H1 (cell line): ENCODE measurements around the gene SPIRE2. TPM values are rescaled to one million over a fixed set of nuclear protein-coding genes. Genes with fewer than 3 reads are reported as not detected.

Experiments used
- CEBPB ChIP-seq: IDR thresholded peaks from 2 replicates; pipeline ENCODE4 v1.6.1; 2012; ENCODE audit warnings: low read depth, low read length
- CTBP2 ChIP-seq: IDR thresholded peaks from 2 replicates; pipeline ENCODE4 v1.7.0; 2011; ENCODE audit warnings: borderline replicate concordance, mild to moderate bottlenecking, moderate library complexity, mixed read lengths, low read length; ENCODE audit not compliant: insufficient read depth, insufficient read length
- NANOG ChIP-seq: IDR thresholded peaks from 2 replicates; pipeline ENCODE4 v1.6.1; 2011; ENCODE audit warnings: low read length, low read depth, mild to moderate bottlenecking, inconsistent platforms; ENCODE audit not compliant: insufficient read depth, poor library complexity, severe bottlenecking
- SP4 ChIP-seq: IDR thresholded peaks from 2 replicates; pipeline ENCODE4 v1.6.1; 2012; ENCODE audit warnings: low read length, inconsistent platforms
- polyA plus RNA-seq, 7 experiments: library from polyadenylated mRNA; depleted of rRNA in 3 of 7; stranded (reverse) in 5 of 7; unstranded in 2 of 7; fragments of >200 nt in 5 of 7; fragments of 200-250 nt in 2 of 7; gene quantifications; 1 replicate in 5 of 7; 2 replicates in 1 of 7; 4 replicates in 1 of 7; pipeline versions ENCODE4 v1.2.1 to v1.2.3, GENCODE V29; 2011 to 2013; ENCODE audit warnings: missing spikeins in 2 of 7, mixed read lengths in 2 of 7
- total RNA-seq: library from RNA; stranded (reverse); fragmentation: NEBNext Ultra II Directional; extraction: Animal tissue kit (Norgen Biotek cat#: 25700); gene quantifications from 2 replicates; pipeline ENCODE4 v1.2.1, GENCODE V29; 2021

The SPIRE2 gene
- total and polyA plus RNA-seq, 2 of the 8 experiments (the other 6 are each of a cell fraction or from before 2014, with no cell fraction given): 7.4 to 15.4 TPM

DNA sequence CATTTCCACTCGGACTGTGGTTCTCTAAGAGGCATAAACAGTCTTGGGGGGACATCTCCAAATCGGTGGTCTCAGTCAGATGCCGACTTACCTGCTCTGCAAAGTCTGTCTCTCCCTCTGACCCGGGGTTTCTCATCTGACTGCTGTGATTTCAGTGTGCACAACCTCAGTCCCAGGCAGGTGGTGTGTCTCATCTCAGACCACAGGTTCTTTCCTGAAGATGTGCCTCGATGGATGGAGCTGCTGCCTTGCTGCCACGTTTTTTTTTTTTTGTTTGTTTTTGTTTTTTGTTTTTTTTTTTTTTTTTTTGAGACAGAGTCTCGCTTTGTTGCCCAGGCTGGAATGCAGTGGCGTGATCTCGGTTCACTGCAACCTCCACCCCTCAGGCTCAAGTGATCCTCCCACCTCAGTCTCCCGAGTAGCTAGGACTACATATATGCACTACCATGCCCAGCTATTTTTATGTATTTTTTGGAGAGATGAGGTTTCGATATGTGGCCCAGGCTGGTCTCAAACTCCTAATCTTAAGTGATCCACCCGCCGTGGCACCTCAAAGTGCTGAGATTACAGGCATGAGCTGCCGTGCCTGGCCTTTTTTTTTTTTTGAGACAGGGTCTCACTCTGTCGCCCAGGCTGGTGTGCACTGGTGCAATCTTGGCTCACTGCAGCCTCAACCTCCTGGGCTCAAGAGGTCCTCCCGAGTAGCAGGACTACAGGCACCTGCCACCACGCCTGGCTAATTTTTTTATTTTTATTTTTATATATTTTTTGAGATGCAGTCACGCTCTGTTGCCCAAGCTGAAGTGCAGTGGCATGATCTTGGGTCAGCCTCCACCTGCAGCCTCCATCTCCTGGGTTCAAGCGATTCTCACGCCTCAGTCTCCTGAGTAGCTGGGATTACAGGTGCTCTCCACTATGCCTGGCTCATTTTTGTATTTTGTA, 15.4 kb downstream of the SPIRE2 start (continued):
- TF ChIP-seq CTBP2 (no peak), SP4 (no peak), CEBPB (no peak), NANOG (no peak)
